Measurements from ENCODE around the gene BARHL2.

The BARHL2 gene

GRCh38 chr1:90716552-90717355 is at the start of gene BARHL2:
Gene BARHL2, minus strand, starts transcription at chr1:90717302. Its CDS starts 107 bp downstream, at chr1:90717195.
- DNase-seq: no peak

- no peak for DNase-seq
These were observed 46.8 kb upstream of the BARHL2 start for GRCh38 chr1:90763930-90764329.

GRCh38 chr1:90763506-90763905 is 46.4 kb upstream of the BARHL2 start:
- DNase-seq: no peak

GRCh38 chr1:90761781-90762589 is 44.9 kb upstream of the BARHL2 start:
- DNase-seq: no peak

GRCh38 chr1:90761156-90761555 is 44.1 kb upstream of the BARHL2 start:
- no peak for DNase-seq

- DNase-seq: no peak
These were observed 36.5 kb upstream of the BARHL2 start for GRCh38 chr1:90753556-90753955.

GRCh38 chr1:90748668-90749067 is 31.6 kb upstream of the BARHL2 start:
- no peak for DNase-seq

GRCh38 chr1:90746857-90747256 is 29.8 kb upstream of the BARHL2 start:
- no peak for DNase-seq

- no peak for DNase-seq
These were observed 28.9 kb upstream of the BARHL2 start for GRCh38 chr1:90745972-90746371.

GRCh38 chr1:90732136-90732535 is 15.0 kb upstream of the BARHL2 start:
- no peak for DNase-seq

GRCh38 chr1:90731382-90732050 is 14.4 kb upstream of the BARHL2 start:
- DNase-seq: no peak

- DNase-seq: no peak
These were observed 13.3 kb upstream of the BARHL2 start for GRCh38 chr1:90730243-90731022.

- DNase-seq: no peak
These were observed 12.6 kb upstream of the BARHL2 start for GRCh38 chr1:90729504-90730242.

- DNase-seq: no peak
These were observed 11.6 kb upstream of the BARHL2 start for GRCh38 chr1:90728502-90729287.

- DNase-seq: no peak
These were observed 10.9 kb upstream of the BARHL2 start for GRCh38 chr1:90727917-90728501.

- DNase-seq: no peak
These were observed 9.9 kb upstream of the BARHL2 start for GRCh38 chr1:90726986-90727480.

GRCh38 chr1:90726425-90726985 is 9.4 kb upstream of the BARHL2 start:
- DNase-seq: no peak

- no peak for DNase-seq
These were observed 8.7 kb upstream of the BARHL2 start for GRCh38 chr1:90725657-90726424.

- no peak for DNase-seq
These were observed 8.0 kb upstream of the BARHL2 start for GRCh38 chr1:90724926-90725656.

All from GDM1 (cell line).